Measurements from ENCODE around the gene SLC39A8.
"Not testable (repeated sequence)": the region's sequence is repeated elsewhere in the genome, so short reads cannot be mapped to it uniquely, and the experiment has no call there.

SLC39A8 gene

GRCh38 chr4:102250341-102250740 is 94.9 kb downstream of the SLC39A8 start:
- no peaks in the 10 kb centered on the region for H3K9me3 ChIP-seq (ENCODE audit: control insufficient read depth in 2 of 2, low read length in 2 of 2)
- no peaks in the 10 kb centered on the region for H3K4me1 ChIP-seq (ENCODE audit: control insufficient read depth in 2 of 2, insufficient read depth in 2 of 2, low read length in 2 of 2)
- no peak overlapping the region for H3K9ac ChIP-seq (ENCODE audit: low read depth in 1 of 2, low read length in 2 of 2)
- H3K27ac ChIP-seq (ENCODE audit: low read depth in 2 of 2, low read length in 2 of 2), result no peak overlapping the region
- H3K4me3 ChIP-seq (ENCODE audit: low read length in 2 of 2), result no peak overlapping the region
- no peaks in the 10 kb centered on the region for H3K36me3 ChIP-seq (ENCODE audit: control insufficient read depth in 2 of 2, insufficient read depth in 2 of 2, low read length in 2 of 2)
- H3K27me3 ChIP-seq (ENCODE audit: control insufficient read depth in 2 of 2, insufficient read depth in 2 of 2, low read length in 2 of 2), result no peaks in the 10 kb centered on the region

GRCh38 chr4:102247041-102247440 is 98.2 kb downstream of the SLC39A8 start:
- Histone ChIP-seq H3K27ac (ENCODE audit: low read depth in 2 of 2, low read length in 2 of 2) (no peak overlapping the region), H3K27me3 (ENCODE audit: control insufficient read depth in 2 of 2, insufficient read depth in 2 of 2, low read length in 2 of 2) (no peaks in the 10 kb centered on the region), H3K9ac (ENCODE audit: low read depth in 1 of 2, low read length in 2 of 2) (no peak overlapping the region), H3K4me3 (ENCODE audit: low read length in 2 of 2) (no peak overlapping the region), H3K36me3 (ENCODE audit: control insufficient read depth in 2 of 2, insufficient read depth in 2 of 2, low read length in 2 of 2) (no peaks in the 10 kb centered on the region), H3K9me3 (ENCODE audit: control insufficient read depth in 2 of 2, low read length in 2 of 2) (no peaks in the 10 kb centered on the region), H3K4me1 (ENCODE audit: control insufficient read depth in 2 of 2, insufficient read depth in 2 of 2, low read length in 2 of 2) (no peaks in the 10 kb centered on the region)

- Histone ChIP-seq H3K4me3 (ENCODE audit: low read length in 2 of 2) (no peak overlapping the region), H3K9me3 (ENCODE audit: control insufficient read depth in 2 of 2, low read length in 2 of 2) (no peaks in the 10 kb centered on the region), H3K36me3 (ENCODE audit: control insufficient read depth in 2 of 2, insufficient read depth in 2 of 2, low read length in 2 of 2) (no peaks in the 10 kb centered on the region), H3K9ac (ENCODE audit: low read depth in 1 of 2, low read length in 2 of 2) (no peak overlapping the region), H3K27me3 (ENCODE audit: control insufficient read depth in 2 of 2, insufficient read depth in 2 of 2, low read length in 2 of 2) (no peaks in the 10 kb centered on the region), H3K27ac (ENCODE audit: low read depth in 2 of 2, low read length in 2 of 2) (no peak overlapping the region), H3K4me1 (ENCODE audit: control insufficient read depth in 2 of 2, insufficient read depth in 2 of 2, low read length in 2 of 2) (no peaks in the 10 kb centered on the region)
Observed at GRCh38 chr4:102246416-102246815, 98.9 kb downstream of the SLC39A8 start.

GRCh38 chr4:102244878-102245535 is 100.3 kb downstream of the SLC39A8 start:
- H3K27ac ChIP-seq (ENCODE audit: low read depth in 2 of 2, low read length in 2 of 2), result no peak overlapping the region
- no peaks in the 10 kb centered on the region for H3K4me1 ChIP-seq (ENCODE audit: control insufficient read depth in 2 of 2, insufficient read depth in 2 of 2, low read length in 2 of 2)
- H3K9ac ChIP-seq (ENCODE audit: low read depth in 1 of 2, low read length in 2 of 2), result no peak overlapping the region
- no peaks in the 10 kb centered on the region for H3K36me3 ChIP-seq (ENCODE audit: control insufficient read depth in 2 of 2, insufficient read depth in 2 of 2, low read length in 2 of 2)
- no peaks in the 10 kb centered on the region for H3K9me3 ChIP-seq (ENCODE audit: control insufficient read depth in 2 of 2, low read length in 2 of 2)
- no peak overlapping the region for H3K4me3 ChIP-seq (ENCODE audit: low read length in 2 of 2)
- no peaks in the 10 kb centered on the region for H3K27me3 ChIP-seq (ENCODE audit: control insufficient read depth in 2 of 2, insufficient read depth in 2 of 2, low read length in 2 of 2)

DNA sequence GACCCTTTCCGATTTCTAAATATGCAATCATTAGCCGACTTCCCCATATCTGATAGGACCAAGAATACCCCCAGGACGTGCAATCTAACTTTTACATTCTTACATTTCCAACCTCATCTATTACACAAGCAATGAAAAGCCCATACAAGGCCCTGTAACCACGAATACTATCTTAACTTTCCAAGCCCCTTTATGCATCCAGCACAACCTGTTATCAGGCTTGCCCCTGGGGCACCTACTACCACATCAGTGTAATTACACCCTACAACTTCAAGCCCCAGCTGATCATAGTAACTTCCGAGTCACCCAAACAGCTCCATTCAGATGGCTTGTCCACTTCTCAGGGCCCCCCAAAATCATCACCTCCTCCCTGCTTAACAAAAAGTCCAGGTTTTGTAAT is 102.0 kb downstream of the SLC39A8 start:
- not testable (repeated sequence) for H3K27ac ChIP-seq (ENCODE audit: low read depth in 2 of 2, low read length in 2 of 2); H3K9me3 ChIP-seq (ENCODE audit: control insufficient read depth in 2 of 2, low read length in 2 of 2); H3K4me3 ChIP-seq (ENCODE audit: low read length in 2 of 2); H3K9ac ChIP-seq (ENCODE audit: low read depth in 1 of 2, low read length in 2 of 2); H3K27me3 ChIP-seq (ENCODE audit: control insufficient read depth in 2 of 2, insufficient read depth in 2 of 2, low read length in 2 of 2); H3K4me1 ChIP-seq (ENCODE audit: control insufficient read depth in 2 of 2, insufficient read depth in 2 of 2, low read length in 2 of 2); H3K36me3 ChIP-seq (ENCODE audit: control insufficient read depth in 2 of 2, insufficient read depth in 2 of 2, low read length in 2 of 2)

DNA sequence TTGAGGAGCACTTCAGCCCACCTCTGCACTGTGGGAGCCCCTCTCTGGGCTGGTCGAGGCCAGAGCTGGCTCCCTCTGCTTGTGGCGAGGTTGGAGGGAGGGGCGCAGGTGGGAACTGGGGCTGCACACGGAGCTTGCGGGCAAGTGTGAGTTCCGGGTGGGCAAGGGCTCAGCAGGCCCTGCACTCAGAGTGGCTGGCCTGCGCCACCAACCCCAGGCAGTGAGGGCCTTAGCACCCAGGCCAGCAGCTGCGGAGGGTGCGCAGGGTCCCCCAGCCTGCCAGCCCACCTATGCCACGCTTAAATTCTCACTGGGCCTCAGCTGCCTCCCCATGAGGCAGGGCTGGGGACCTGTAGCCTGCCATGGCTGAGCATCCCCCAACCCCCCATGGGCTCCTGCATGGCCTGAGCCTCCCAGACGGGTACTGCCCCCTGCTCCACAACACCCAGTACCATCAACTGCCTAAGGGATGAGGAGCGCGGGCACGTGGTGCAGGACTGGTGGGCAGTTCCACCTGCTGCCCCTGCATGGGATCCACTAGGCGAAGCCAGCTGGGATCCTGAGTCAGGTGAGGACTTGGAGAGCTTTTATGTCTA is 110.9 kb downstream of the SLC39A8 start:
- H3K9me3 ChIP-seq (ENCODE audit: control insufficient read depth in 2 of 2, low read length in 2 of 2), result no peaks in the 10 kb centered on the region
- H3K4me1 ChIP-seq (ENCODE audit: control insufficient read depth in 2 of 2, insufficient read depth in 2 of 2, low read length in 2 of 2), result no peaks in the 10 kb centered on the region
- no peak overlapping the region for H3K9ac ChIP-seq (ENCODE audit: low read depth in 1 of 2, low read length in 2 of 2)
- H3K27me3 ChIP-seq (ENCODE audit: control insufficient read depth in 2 of 2, insufficient read depth in 2 of 2, low read length in 2 of 2), result no peaks in the 10 kb centered on the region
- no peaks in the 10 kb centered on the region for H3K36me3 ChIP-seq (ENCODE audit: control insufficient read depth in 2 of 2, insufficient read depth in 2 of 2, low read length in 2 of 2)
- H3K27ac ChIP-seq (ENCODE audit: low read depth in 2 of 2, low read length in 2 of 2), result no peak overlapping the region
- no peak overlapping the region for H3K4me3 ChIP-seq (ENCODE audit: low read length in 2 of 2)

DNA sequence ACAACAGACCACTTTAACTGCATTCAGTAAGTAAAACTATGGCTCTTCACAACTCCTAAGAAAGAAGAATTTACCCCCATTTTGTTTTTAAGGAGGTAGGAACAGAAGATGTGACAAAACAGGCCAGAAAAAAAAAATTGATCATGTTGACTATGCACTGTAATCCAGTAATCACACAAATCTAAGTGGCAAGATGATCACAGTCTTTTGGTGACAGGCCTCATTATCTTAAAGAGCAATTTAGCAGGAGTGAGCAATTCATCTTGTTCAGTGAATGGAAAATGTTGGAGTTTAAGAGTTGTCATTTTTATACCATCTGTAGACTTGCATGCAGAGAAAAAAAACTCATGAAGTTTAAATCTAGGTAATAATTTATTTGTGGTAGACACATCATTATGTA is 115.1 kb downstream of the SLC39A8 start:
- Histone ChIP-seq H3K36me3 (ENCODE audit: control insufficient read depth in 2 of 2, insufficient read depth in 2 of 2, low read length in 2 of 2) (no peaks in the 10 kb centered on the region), H3K4me3 (ENCODE audit: low read length in 2 of 2) (no peak overlapping the region), H3K9me3 (ENCODE audit: control insufficient read depth in 2 of 2, low read length in 2 of 2) (no peaks in the 10 kb centered on the region), H3K27ac (ENCODE audit: low read depth in 2 of 2, low read length in 2 of 2) (no peak overlapping the region), H3K9ac (ENCODE audit: low read depth in 1 of 2, low read length in 2 of 2) (no peak overlapping the region), H3K4me1 (ENCODE audit: control insufficient read depth in 2 of 2, insufficient read depth in 2 of 2, low read length in 2 of 2) (no peaks in the 10 kb centered on the region), H3K27me3 (ENCODE audit: control insufficient read depth in 2 of 2, insufficient read depth in 2 of 2, low read length in 2 of 2) (no peaks in the 10 kb centered on the region)

DNA sequence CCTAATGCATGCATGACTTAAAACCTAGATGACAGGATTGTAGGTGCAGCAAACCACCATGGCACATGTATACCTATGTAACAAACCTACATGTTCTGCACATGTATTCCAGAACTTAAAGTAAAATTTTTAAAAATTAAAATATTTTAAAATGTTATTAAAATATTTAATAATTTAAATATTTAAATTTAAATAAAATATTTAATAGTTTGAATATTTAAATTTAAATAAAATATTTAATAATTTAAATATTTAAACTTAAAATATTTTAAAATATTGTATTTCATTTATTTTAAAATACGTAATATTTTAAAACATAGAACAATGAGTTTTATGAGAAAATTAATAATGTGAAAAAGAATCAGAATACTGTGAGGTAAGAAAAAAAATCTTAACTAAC is 117.9 kb downstream of the SLC39A8 start:
- no peaks in the 10 kb centered on the region for H3K36me3 ChIP-seq (ENCODE audit: control insufficient read depth in 2 of 2, insufficient read depth in 2 of 2, low read length in 2 of 2)
- no peak overlapping the region for H3K27ac ChIP-seq (ENCODE audit: low read depth in 2 of 2, low read length in 2 of 2)
- no peaks in the 10 kb centered on the region for H3K27me3 ChIP-seq (ENCODE audit: control insufficient read depth in 2 of 2, insufficient read depth in 2 of 2, low read length in 2 of 2)
- H3K4me3 ChIP-seq (ENCODE audit: low read length in 2 of 2), result no peak overlapping the region
- H3K4me1 ChIP-seq (ENCODE audit: control insufficient read depth in 2 of 2, insufficient read depth in 2 of 2, low read length in 2 of 2), result no peaks in the 10 kb centered on the region
- no peaks in the 10 kb centered on the region for H3K9me3 ChIP-seq (ENCODE audit: control insufficient read depth in 2 of 2, low read length in 2 of 2)
- H3K9ac ChIP-seq (ENCODE audit: low read depth in 1 of 2, low read length in 2 of 2), result no peak overlapping the region

- Histone ChIP-seq H3K4me3 (ENCODE audit: low read length in 2 of 2) (no peak overlapping the region), H3K27me3 (ENCODE audit: control insufficient read depth in 2 of 2, insufficient read depth in 2 of 2, low read length in 2 of 2) (no peaks in the 10 kb centered on the region), H3K27ac (ENCODE audit: low read depth in 2 of 2, low read length in 2 of 2) (no peak overlapping the region), H3K36me3 (ENCODE audit: control insufficient read depth in 2 of 2, insufficient read depth in 2 of 2, low read length in 2 of 2) (no peaks in the 10 kb centered on the region), H3K4me1 (ENCODE audit: control insufficient read depth in 2 of 2, insufficient read depth in 2 of 2, low read length in 2 of 2) (no peaks in the 10 kb centered on the region), H3K9me3 (ENCODE audit: control insufficient read depth in 2 of 2, low read length in 2 of 2) (no peaks in the 10 kb centered on the region), H3K9ac (ENCODE audit: low read depth in 1 of 2, low read length in 2 of 2) (no peak overlapping the region)
Observed at GRCh38 chr4:102223461-102223860, 121.8 kb downstream of the SLC39A8 start.

DNA sequence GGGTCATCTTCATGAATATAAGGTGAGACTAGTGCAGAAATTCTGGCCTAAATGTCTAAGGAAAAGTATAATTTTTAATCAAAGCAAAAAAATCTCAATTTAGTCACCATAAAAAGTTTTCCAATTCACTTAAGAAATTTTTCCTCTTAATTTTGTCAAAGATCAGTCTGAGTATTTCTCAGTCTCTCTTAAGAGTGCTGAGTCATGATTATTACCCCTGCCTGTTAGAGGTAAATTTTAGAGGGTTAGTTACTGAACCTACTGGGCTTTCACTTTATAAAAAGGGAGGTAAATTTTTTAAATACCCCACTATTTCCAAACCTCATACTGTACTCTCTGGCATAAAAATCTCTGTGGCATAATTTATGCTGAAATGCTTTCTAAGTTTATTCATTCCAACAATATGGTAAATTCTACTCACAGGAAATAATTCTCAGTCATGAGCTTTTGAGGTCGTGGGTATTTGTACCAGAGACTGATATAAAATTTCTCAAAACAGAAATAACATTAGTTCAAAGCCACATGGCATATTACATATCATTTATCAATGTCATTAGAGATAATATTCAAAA is 122.4 kb downstream of the SLC39A8 start:
- no peaks in the 10 kb centered on the region for H3K27me3 ChIP-seq (ENCODE audit: control insufficient read depth in 2 of 2, insufficient read depth in 2 of 2, low read length in 2 of 2)
- no peaks in the 10 kb centered on the region for H3K9me3 ChIP-seq (ENCODE audit: control insufficient read depth in 2 of 2, low read length in 2 of 2)
- H3K9ac ChIP-seq (ENCODE audit: low read depth in 1 of 2, low read length in 2 of 2), result no peak overlapping the region
- H3K4me3 ChIP-seq (ENCODE audit: low read length in 2 of 2), result no peak overlapping the region
- H3K36me3 ChIP-seq (ENCODE audit: control insufficient read depth in 2 of 2, insufficient read depth in 2 of 2, low read length in 2 of 2), result no peaks in the 10 kb centered on the region
- H3K27ac ChIP-seq (ENCODE audit: low read depth in 2 of 2, low read length in 2 of 2), result no peak overlapping the region
- no peaks in the 10 kb centered on the region for H3K4me1 ChIP-seq (ENCODE audit: control insufficient read depth in 2 of 2, insufficient read depth in 2 of 2, low read length in 2 of 2)

Data from mucosa of rectum (tissue), 2 donors.